K562 (cell line): Measurements from ENCODE around the gene SLC19A1.

Experiments
- CBX3 ChIP-seq, 2 experiments: IDR thresholded peaks; 1 replicate in 1 of 2; 2 replicates in 1 of 2; pipeline ENCODE4 v1.6.1; 2012; ENCODE audit warnings: inconsistent platforms in 2 of 2, low read length in 2 of 2, borderline replicate concordance in 1 of 2, control low read depth in 1 of 2
- CTCF ChIP-seq, 3 experiments: IDR thresholded peaks in 2 of 3; conservative IDR thresholded peaks in 1 of 3; 2 replicates each; pipeline ENCODE4 v1.5.1; 2011 to 2012; ENCODE audit warnings: low read length in 3 of 3, mild to moderate bottlenecking in 3 of 3, control low read depth in 2 of 3, improper control_type of control experiment in 1 of 3, inconsistent platforms in 1 of 3, low read depth in 1 of 3, mixed read lengths in 1 of 3, moderate library complexity in 1 of 3; ENCODE audit not compliant: insufficient read depth in 2 of 3
- ELF4 ChIP-seq: fragments of 450-650 bp; formaldehyde crosslinking; IDR thresholded peaks from 2 replicates; pipeline ENCODE4 v1.4.0; 2022; ENCODE audit warnings: missing genetic modification characterization
- EP300 ChIP-seq: IDR thresholded peaks from 2 replicates; pipeline ENCODE4 v1.6.1; 2012; ENCODE audit warnings: low read length, improper control_type of control experiment
- ETV1 ChIP-seq: fragments of 450-650 bp; conservative IDR thresholded peaks from 2 replicates; pipeline ENCODE4 v1.6.1; 2016; ENCODE audit warnings: missing genetic modification characterization, control low read depth, low read depth, missing compliant biosample characterization
- EZH2 ChIP-seq: IDR thresholded peaks from 2 replicates; pipeline ENCODE4 v1.6.1; 2012; ENCODE audit warnings: low read depth, mild to moderate bottlenecking, inconsistent platforms, low read length, borderline replicate concordance
- JUNB ChIP-seq: fragments of 450-650 bp; formaldehyde crosslinking; conservative IDR thresholded peaks from 2 replicates; pipeline ENCODE4 v1.4.0; 2020; ENCODE audit warnings: mild to moderate bottlenecking
- NELFE ChIP-seq: IDR thresholded peaks from 2 replicates; pipeline ENCODE4 v1.6.1; 2011; ENCODE audit warnings: mild to moderate bottlenecking; ENCODE audit not compliant: insufficient read depth, insufficient read length
- POLR2A ChIP-seq: fragments of 450-650 bp; conservative IDR thresholded peaks from 2 replicates; pipeline ENCODE4 v1.6.1; 2016
- XRCC4 ChIP-seq: IDR thresholded peaks from one replicate; pipeline ENCODE4 v1.6.1; 2011; ENCODE audit not compliant: insufficient read depth, insufficient read length; ENCODE audit errors: extremely low read depth
- ZBED1 ChIP-seq: IDR thresholded peaks from 2 replicates; pipeline ENCODE4 v1.6.1; 2014
- ZBTB7A ChIP-seq: IDR thresholded peaks from 2 replicates; pipeline ENCODE4 v1.6.1; 2011; ENCODE audit warnings: low read depth, mild to moderate bottlenecking, low read length, moderate library complexity, borderline replicate concordance; ENCODE audit not compliant: control insufficient read depth
- ZKSCAN8 ChIP-seq: fragments of 200-800 bp; sonication (Bioruptor generic); IDR thresholded peaks from 2 replicates; pipeline ENCODE4 v1.6.1; 2016; ENCODE audit warnings: missing genetic modification characterization, missing compliant biosample characterization
- ZNF354B ChIP-seq: fragments of 250-450 bp; sonication (Bioruptor Pico); IDR thresholded peaks from 2 replicates; pipeline ENCODE4 v1.4.0; 2020

- TF ChIP-seq ZKSCAN8 (CRISPR knock-in tag) (no peak), ZNF354B (no peak), ETV1 (tag) (no peak), CTCF (IDR thresholded peaks at IDR 0.05 in 2 of 3, conservative IDR thresholded peaks at IDR 0.05 in 1 of 3; ENCODE audit: insufficient read depth in 2 of 3, low read depth in 1 of 3, low read length in 3 of 3) (no peak), NELFE (no peak), CBX3 (IDR thresholded peaks at IDR 0.05; ENCODE audit: borderline replicate concordance in 1 of 2, low read length in 2 of 2) (no peak), JUNB (CRISPR knock-in tag) (no peak), ELF4 (CRISPR knock-in tag) (no peak), ZBTB7A (no peak), ZBED1 (no peak), EZH2 (no peak), POLR2A (no peak), EP300 (no peak), XRCC4 (no peak)
Measured at GRCh38 chr21:45575993-45576837, 34.0 kb upstream of the SLC19A1 start.
